Thyroid gland (tissue), 4 donors: ENCODE data around the gene ITIH5.

Source experiments
- POLR2A ChIP-seq, 2 donors: fragments of 450-650 bp; IDR thresholded peaks; one replicate each; pipeline ENCODE4 v1.6.1; 2017; ENCODE audit warnings: antibody characterized with exemption in 2 of 2, mild to moderate bottlenecking in 2 of 2, moderate library complexity in 1 of 2
- TF ChIP-seq, protein P1 (sequence below), 6 experiments: fragments of 200-600 bp in 3 of 6; fragments of 450-650 bp in 3 of 6; sonication (generic) in 3 of 6; IDR thresholded peaks; one replicate each; pipeline ENCODE4 v1.5.1; 2016 to 2019; ENCODE audit warnings: antibody characterized with exemption in 6 of 6, mild to moderate bottlenecking in 2 of 6, inconsistent platforms in 1 of 6, moderate library complexity in 1 of 6

DNA sequence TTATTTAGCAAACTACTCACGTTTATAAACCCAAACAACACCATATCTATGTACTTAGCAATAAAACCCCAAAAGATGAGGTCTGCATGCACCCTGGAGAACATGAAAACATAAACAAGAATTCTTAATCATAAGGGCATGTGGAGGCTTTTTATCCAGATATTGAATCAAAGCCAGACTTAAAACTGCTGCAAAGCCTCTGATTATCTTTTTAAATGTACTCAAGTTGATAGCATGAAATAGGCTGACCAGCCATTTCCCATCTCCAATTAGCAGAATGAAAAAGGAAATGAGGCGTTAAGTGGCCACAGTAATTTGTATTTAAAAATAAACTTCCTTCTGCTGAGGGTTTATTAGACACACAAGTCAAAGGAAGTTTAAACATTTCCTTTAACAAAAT, 48.3 kb downstream of the ITIH5 start:
- TF ChIP-seq, protein P1, sequence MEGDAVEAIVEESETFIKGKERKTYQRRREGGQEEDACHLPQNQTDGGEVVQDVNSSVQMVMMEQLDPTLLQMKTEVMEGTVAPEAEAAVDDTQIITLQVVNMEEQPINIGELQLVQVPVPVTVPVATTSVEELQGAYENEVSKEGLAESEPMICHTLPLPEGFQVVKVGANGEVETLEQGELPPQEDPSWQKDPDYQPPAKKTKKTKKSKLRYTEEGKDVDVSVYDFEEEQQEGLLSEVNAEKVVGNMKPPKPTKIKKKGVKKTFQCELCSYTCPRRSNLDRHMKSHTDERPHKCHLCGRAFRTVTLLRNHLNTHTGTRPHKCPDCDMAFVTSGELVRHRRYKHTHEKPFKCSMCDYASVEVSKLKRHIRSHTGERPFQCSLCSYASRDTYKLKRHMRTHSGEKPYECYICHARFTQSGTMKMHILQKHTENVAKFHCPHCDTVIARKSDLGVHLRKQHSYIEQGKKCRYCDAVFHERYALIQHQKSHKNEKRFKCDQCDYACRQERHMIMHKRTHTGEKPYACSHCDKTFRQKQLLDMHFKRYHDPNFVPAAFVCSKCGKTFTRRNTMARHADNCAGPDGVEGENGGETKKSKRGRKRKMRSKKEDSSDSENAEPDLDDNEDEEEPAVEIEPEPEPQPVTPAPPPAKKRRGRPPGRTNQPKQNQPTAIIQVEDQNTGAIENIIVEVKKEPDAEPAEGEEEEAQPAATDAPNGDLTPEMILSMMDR (IDR thresholded peaks at IDR 0.05): no peak
- TF ChIP-seq POLR2A (IDR thresholded peaks at IDR 0.05): no peak
